B cell (primary cell): ENCODE measurements around the gene GRK6. TPM values are rescaled to one million over a fixed set of nuclear protein-coding genes. Genes with fewer than 3 reads are reported as not detected.

Source experiments
- ATAC-seq: fragments of 200-7000 bp; cut with Tn5 transposase; one replicate; pipeline ENCODE4 v1.10.0; 2021; ENCODE audit warnings: low read depth, mild to moderate bottlenecking, moderate number of reproducible peaks, moderate library complexity
- CTCF ChIA-PET: fragments of 350-600 bp; sonication (Branson Sonifier 250); formaldehyde crosslinking; loops from one replicate; lab custom pipeline; 2021; ENCODE audit warnings: antibody characterized with exemption, inconsistent platforms; lab: Charles Lee
- POLR2A ChIA-PET: fragments of 350-600 bp; sonication (Branson Sonifier 250); formaldehyde crosslinking; loops from one replicate; lab custom pipeline; 2021; ENCODE audit warnings: antibody characterized with exemption; lab: Charles Lee
- DNase-seq: peaks from one replicate; pipeline ENCODE4 v3.0.0; 2013
- H2AFZ ChIP-seq: 2 replicates; pipeline ENCODE4 v1.6.1; 2012; ENCODE audit warnings: mild to moderate bottlenecking, low read depth, low read length; ENCODE audit not compliant: insufficient read depth, poor library complexity, severe bottlenecking
- H3K27ac ChIP-seq, 2 donors: 1 replicate in 1 of 2; 2 replicates in 1 of 2; pipeline ENCODE4 v1.5.1; 2012 to 2013; ENCODE audit warnings: low read length in 2 of 2, mild to moderate bottlenecking in 2 of 2, moderate library complexity in 1 of 2
- H3K27me3 ChIP-seq, 4 experiments: fragments of 200-600 bp in 1 of 4; sonication (generic) in 1 of 4; replicated peaks in 1 of 4; 1 replicate in 2 of 4; 2 replicates in 2 of 4; pipeline versions ENCODE4 v1.6.1 to v1.7.0; 2013 to 2016; ENCODE audit warnings: low read length in 3 of 4, mild to moderate bottlenecking in 2 of 4, mixed read lengths in 1 of 4, moderate library complexity in 1 of 4; ENCODE audit not compliant: insufficient read depth in 4 of 4, control insufficient read depth in 3 of 4; ENCODE audit errors: control extremely low read depth in 1 of 4
- H3K36me3 ChIP-seq, 2 experiments: replicated peaks in 1 of 2; 1 replicate in 1 of 2; 2 replicates in 1 of 2; pipeline versions ENCODE4 v1.6.1 to v1.7.1; 2013; ENCODE audit warnings: low read length in 1 of 2; ENCODE audit not compliant: insufficient read depth in 2 of 2, control insufficient read depth in 1 of 2; ENCODE audit errors: control extremely low read depth in 1 of 2, extremely low read depth in 1 of 2
- H3K4me1 ChIP-seq, 2 donors: fragments of 200-600 bp in 1 of 2; sonication (generic) in 1 of 2; 1 replicate in 1 of 2; 2 replicates in 1 of 2; pipeline versions ENCODE4 v1.5.1 to v1.6.1; 2013 to 2017; ENCODE audit warnings: low read length in 2 of 2; ENCODE audit not compliant: control insufficient read depth in 2 of 2, insufficient read depth in 2 of 2
- H3K4me2 ChIP-seq: replicated peaks from 2 replicates; pipeline ENCODE3; 2012; ENCODE audit warnings: mild to moderate bottlenecking, low read depth, low read length; ENCODE audit not compliant: poor library complexity, severe bottlenecking
- H3K4me3 ChIP-seq, 5 experiments: fragments of 200-600 bp in 1 of 5; sonication (generic) in 1 of 5; 1 replicate in 3 of 5; 2 replicates in 2 of 5; pipeline versions ENCODE4 v1.5.1 to v1.7.0; 2011 to 2016; ENCODE audit warnings: low read length in 4 of 5, mild to moderate bottlenecking in 4 of 5, low read depth in 2 of 5, control low read depth in 1 of 5, moderate library complexity in 1 of 5; ENCODE audit not compliant: insufficient read depth in 1 of 5; ENCODE audit errors: control extremely low read depth in 1 of 5, extremely low read depth in 1 of 5
- H3K79me2 ChIP-seq: fragments of 200-600 bp; sonication (generic); one replicate; pipeline ENCODE4 v1.6.0; 2016; ENCODE audit warnings: low read length; ENCODE audit not compliant: control insufficient read depth, insufficient read depth
- H3K9ac ChIP-seq: fragments of 200-600 bp; sonication (generic); 2 replicates; pipeline ENCODE4 v1.6.1; 2017; ENCODE audit warnings: mild to moderate bottlenecking, low read length, moderate library complexity
- H3K9me3 ChIP-seq, 3 donors: one replicate each; pipeline versions ENCODE4 v1.6.1 to v1.7.1; 2013; ENCODE audit warnings: low read length in 2 of 3; ENCODE audit not compliant: control insufficient read depth in 2 of 3, insufficient read depth in 1 of 3; ENCODE audit errors: control extremely low read depth in 1 of 3
- H4K20me1 ChIP-seq: 2 replicates; pipeline ENCODE4 v1.6.0; 2012; ENCODE audit warnings: mild to moderate bottlenecking, low read length; ENCODE audit not compliant: insufficient read depth, control insufficient read depth, poor library complexity, severe bottlenecking
- H3K27ac Mint-ChIP-seq: one replicate; pipeline ENCODE4 v1.8.0; 2021; ENCODE audit warnings: mixed read lengths
- H3K27me3 Mint-ChIP-seq: one replicate; pipeline ENCODE4 v1.8.0; 2021; ENCODE audit warnings: mixed read lengths
- H3K4me1 Mint-ChIP-seq: one replicate; pipeline ENCODE4 v1.8.0; 2021; ENCODE audit warnings: mixed read lengths
- H3K4me3 Mint-ChIP-seq: one replicate; pipeline ENCODE4 v1.8.0; 2021; ENCODE audit warnings: mixed read lengths
- H3K9me3 Mint-ChIP-seq: one replicate; pipeline ENCODE4 v1.8.0; 2022; ENCODE audit warnings: mixed read lengths; ENCODE audit not compliant: insufficient read depth
- CTCF ChIP-seq: fragments of 200-600 bp; IDR thresholded peaks from one replicate; pipeline ENCODE4 v1.8.0; 2022; ENCODE audit warnings: antibody characterized with exemption, mild to moderate bottlenecking
- EZH2 ChIP-seq: IDR thresholded peaks from 2 replicates; pipeline ENCODE4 v1.6.1; 2012; ENCODE audit warnings: borderline replicate concordance, low read depth, mild to moderate bottlenecking, moderate library complexity, low read length; ENCODE audit not compliant: insufficient read depth, poor library complexity, severe bottlenecking
- WGBS: methylation state at CpG from one replicate; pipeline ENCODE4 v1.1.5; 2013; ENCODE audit warnings: missing lambda C conversion rate; ENCODE audit not compliant: insufficient coverage; 5-methylcytosine and 5-hydroxymethylcytosine counted together
- intact Hi-C: fragments of 100-400 bp; cut with micrococcal nuclease; formaldehyde crosslinking; loops from one replicate; pipeline ENCODE4 v1.10.0; 2022
- polyA plus RNA-seq: library from polyadenylated mRNA; depleted of rRNA; stranded (reverse); fragments of >200 nt; gene quantifications from 2 replicates; pipeline ENCODE4 v1.2.3, GENCODE V29; 2012
- total RNA-seq, 2 donors: library from RNA; stranded (reverse); fragments of 120-200 nt in 1 of 2; gene quantifications; 1 replicate in 1 of 2; 2 replicates in 1 of 2; pipeline versions ENCODE4 v1.2.3 to v1.2.4, GENCODE V29; 2013 to 2022

Gene GRK6
- total and polyA plus RNA-seq, 2 donors (not counting 1 experiment from before 2014, with no cell fraction given): 155 to 173 TPM

GRCh38 chr5:177468329-177468684 is 41.8 kb downstream of the GRK6 start:
- Histone ChIP-seq H3K36me3 (no peaks in the 10 kb centered on the region), H2AFZ (no peak overlapping the region), H3K27me3 (peaks cover 0 to 17% (median 5%) of the 10 kb centered on the region in 4 experiments), H3K4me3 (no peak overlapping the region), H3K79me2 (no peaks in the 10 kb centered on the region), H3K27ac (no peak overlapping the region), H3K4me1 (peaks cover 7 to 9% of the 10 kb centered on the region in 2 donors), H4K20me1 (peaks cover 11% of the 10 kb centered on the region), H3K9me3 (no peaks in the 10 kb centered on the region), H3K9ac (no peak overlapping the region), H3K4me2 (no peak overlapping the region)
- Mint-ChIP-seq H3K9me3 (peaks cover 2% of the 10 kb centered on the region), H3K4me3 (no peak overlapping the region), H3K27ac (no peak overlapping the region), H3K27me3 (peaks cover 8% of the 10 kb centered on the region), H3K4me1 (peaks cover 3% of the 10 kb centered on the region)
- no CpG with 5 or more reads among the region's 2 CpGs for WGBS
- ATAC-seq (no peak), DNase-seq (no peak)
- ChIA-PET POLR2A (no interaction called here), CTCF (interaction anchor here (1.1 kb wide), 1 partner anchor 78 kb away, joined by 4 read pairs; no protein-coding TSS in a partner anchor)
- TF ChIP-seq EZH2: no peak
- intact Hi-C loops: no loop called here

- Mint-ChIP-seq H3K27ac (no peak overlapping the region), H3K9me3 (peaks cover 2% of the 10 kb centered on the region), H3K4me3 (no peak overlapping the region), H3K4me1 (peaks cover 5% of the 10 kb centered on the region), H3K27me3 (peaks cover 9% of the 10 kb centered on the region)
- H2AFZ ChIP-seq: no peak overlapping the region
- DNase-seq (no peak), ATAC-seq (no peak)
- H3K4me2 ChIP-seq: no peak overlapping the region
- TF ChIP-seq CTCF (no peak), EZH2 (no peak)
- H3K4me1 ChIP-seq: peaks cover 7 to 9% of the 10 kb centered on the region in 2 donors
- intact Hi-C loops: no loop called here
- H3K4me3 ChIP-seq: no peak overlapping the region
- H3K27ac ChIP-seq: no peak overlapping the region
- H4K20me1 ChIP-seq: peaks cover 11% of the 10 kb centered on the region
- peaks cover 0 to 19% (median 6%) of the 10 kb centered on the region in 4 experiments for H3K27me3 ChIP-seq
- 91% methylated on average over 19 of the region's 25 CpGs for WGBS
- no peaks in the 10 kb centered on the region for H3K9me3 ChIP-seq
- H3K79me2 ChIP-seq: no peaks in the 10 kb centered on the region
- H3K36me3 ChIP-seq: no peaks in the 10 kb centered on the region
- CTCF ChIA-PET: interaction anchor here (1.0 to 1.5 kb wide), 3 partner anchors 64 to 78 kb away, joined by 4 read pairs; no protein-coding TSS in a partner anchor
- POLR2A ChIA-PET: no interaction called here
- no peak overlapping the region for H3K9ac ChIP-seq
These were observed 42.5 kb downstream of the GRK6 start for GRCh38 chr5:177468685-177469628.
